ENCODE measurements around the gene STAB2.

- TF ChIP-seq, protein P1, sequence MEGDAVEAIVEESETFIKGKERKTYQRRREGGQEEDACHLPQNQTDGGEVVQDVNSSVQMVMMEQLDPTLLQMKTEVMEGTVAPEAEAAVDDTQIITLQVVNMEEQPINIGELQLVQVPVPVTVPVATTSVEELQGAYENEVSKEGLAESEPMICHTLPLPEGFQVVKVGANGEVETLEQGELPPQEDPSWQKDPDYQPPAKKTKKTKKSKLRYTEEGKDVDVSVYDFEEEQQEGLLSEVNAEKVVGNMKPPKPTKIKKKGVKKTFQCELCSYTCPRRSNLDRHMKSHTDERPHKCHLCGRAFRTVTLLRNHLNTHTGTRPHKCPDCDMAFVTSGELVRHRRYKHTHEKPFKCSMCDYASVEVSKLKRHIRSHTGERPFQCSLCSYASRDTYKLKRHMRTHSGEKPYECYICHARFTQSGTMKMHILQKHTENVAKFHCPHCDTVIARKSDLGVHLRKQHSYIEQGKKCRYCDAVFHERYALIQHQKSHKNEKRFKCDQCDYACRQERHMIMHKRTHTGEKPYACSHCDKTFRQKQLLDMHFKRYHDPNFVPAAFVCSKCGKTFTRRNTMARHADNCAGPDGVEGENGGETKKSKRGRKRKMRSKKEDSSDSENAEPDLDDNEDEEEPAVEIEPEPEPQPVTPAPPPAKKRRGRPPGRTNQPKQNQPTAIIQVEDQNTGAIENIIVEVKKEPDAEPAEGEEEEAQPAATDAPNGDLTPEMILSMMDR (IDR thresholded peaks at IDR 0.05), result no peak
- TF ChIP-seq POLR2AphosphoS5 (IDR thresholded peaks at IDR 0.05) (no peak), POLR2A (IDR thresholded peaks at IDR 0.05) (no peak)
These were observed 49.9 kb downstream of the STAB2 start for GRCh38 chr12:103637021-103637420.

Data from gastroesophageal sphincter (tissue), 3 donors.